MG63 (cell line): ENCODE data around the gene ATP7A. TPM values are rescaled to one million over a fixed set of nuclear protein-coding genes. Genes with fewer than 3 reads are reported as not detected.
"Not testable (repeated sequence)": the region's sequence is repeated elsewhere in the genome, so short reads cannot be mapped to it uniquely, and the experiment has no call there.

Experiments used
- DNase-seq: peaks from one replicate; pipeline ENCODE4 v3.0.0-alpha.2; 2020
- H3K27me3 ChIP-seq: fragments of 250-450 bp; sonication (Bioruptor Pico); 2 replicates; pipeline ENCODE4 v1.5.1; 2020; ENCODE audit warnings: mild to moderate bottlenecking, moderate library complexity
- H3K36me3 ChIP-seq: fragments of 250-450 bp; sonication (Bioruptor Pico); 2 replicates; pipeline ENCODE4 v1.5.1; 2020; ENCODE audit warnings: mild to moderate bottlenecking, moderate library complexity
- H3K4me3 ChIP-seq: fragments of 250-450 bp; sonication (Bioruptor Pico); 2 replicates; pipeline ENCODE4 v1.5.1; 2020; ENCODE audit warnings: mild to moderate bottlenecking, moderate library complexity
- H3K9me3 ChIP-seq: fragments of 250-450 bp; sonication (Bioruptor Pico); 2 replicates; pipeline ENCODE4 v1.5.1; 2020; ENCODE audit warnings: mild to moderate bottlenecking, moderate library complexity
- total RNA-seq: library from RNA; depleted of rRNA; stranded (reverse); fragments of >200 nt; shearing (Covaris generic); gene quantifications from 2 replicates; pipeline ENCODE4 v1.2.3, GENCODE V29; 2014; ENCODE audit warnings: low replicate concordance; rRNA removed

The ATP7A gene
- total RNA-seq, 1 experiment from 2014 or later = 6.4 TPM

DNA sequence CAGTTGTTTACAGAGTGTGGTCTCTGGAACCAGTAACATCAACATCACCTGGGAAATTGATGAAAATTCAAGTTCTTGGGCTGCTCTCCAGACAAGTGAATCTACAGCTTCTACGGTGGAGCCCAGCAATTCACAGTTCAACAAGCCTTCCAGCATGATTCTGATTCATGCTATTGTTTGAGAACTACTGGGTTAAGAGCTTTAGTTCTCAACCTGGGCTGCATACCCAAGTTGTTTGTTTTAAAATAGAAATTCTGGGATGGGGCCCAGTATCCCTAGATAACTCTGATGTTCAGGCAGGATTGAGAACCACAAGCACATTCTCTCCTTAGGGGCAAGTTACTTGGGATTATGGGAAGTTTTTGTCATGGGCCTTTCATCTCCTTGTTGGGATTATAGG lies 155.6 kb downstream of the ATP7A start:
- Histone ChIP-seq H3K9me3 (no peaks in the 10 kb centered on the region), H3K4me3 (no peak overlapping the region), H3K27me3 (no peaks in the 10 kb centered on the region), H3K36me3 (no peaks in the 10 kb centered on the region)
- DNase-seq = peak; percentile 23

DNA sequence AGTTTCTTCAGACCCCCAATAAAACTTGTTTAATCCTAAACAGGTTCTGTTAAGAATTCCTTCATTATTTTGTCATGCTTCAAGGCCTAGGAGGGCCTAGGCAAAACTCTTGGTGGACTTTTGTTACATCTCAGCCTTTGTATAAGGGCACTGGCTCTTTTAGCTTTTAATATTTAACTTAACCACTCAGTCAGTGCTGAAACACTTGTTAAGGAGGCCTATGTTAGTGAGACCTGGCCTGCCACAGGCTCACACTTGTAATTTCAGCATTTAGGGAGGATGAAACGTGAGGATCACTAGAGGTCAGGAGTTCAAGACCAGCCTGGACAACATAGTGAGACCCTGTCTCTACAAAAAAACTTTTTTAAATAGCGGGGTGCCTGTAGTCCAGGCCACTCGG lies 160.8 kb downstream of the ATP7A start:
- no peaks in the 10 kb centered on the region for H3K36me3 ChIP-seq
- H3K27me3 ChIP-seq = no peaks in the 10 kb centered on the region
- no peak overlapping the region for H3K4me3 ChIP-seq
- no peaks in the 10 kb centered on the region for H3K9me3 ChIP-seq
- DNase-seq = no peak

DNA sequence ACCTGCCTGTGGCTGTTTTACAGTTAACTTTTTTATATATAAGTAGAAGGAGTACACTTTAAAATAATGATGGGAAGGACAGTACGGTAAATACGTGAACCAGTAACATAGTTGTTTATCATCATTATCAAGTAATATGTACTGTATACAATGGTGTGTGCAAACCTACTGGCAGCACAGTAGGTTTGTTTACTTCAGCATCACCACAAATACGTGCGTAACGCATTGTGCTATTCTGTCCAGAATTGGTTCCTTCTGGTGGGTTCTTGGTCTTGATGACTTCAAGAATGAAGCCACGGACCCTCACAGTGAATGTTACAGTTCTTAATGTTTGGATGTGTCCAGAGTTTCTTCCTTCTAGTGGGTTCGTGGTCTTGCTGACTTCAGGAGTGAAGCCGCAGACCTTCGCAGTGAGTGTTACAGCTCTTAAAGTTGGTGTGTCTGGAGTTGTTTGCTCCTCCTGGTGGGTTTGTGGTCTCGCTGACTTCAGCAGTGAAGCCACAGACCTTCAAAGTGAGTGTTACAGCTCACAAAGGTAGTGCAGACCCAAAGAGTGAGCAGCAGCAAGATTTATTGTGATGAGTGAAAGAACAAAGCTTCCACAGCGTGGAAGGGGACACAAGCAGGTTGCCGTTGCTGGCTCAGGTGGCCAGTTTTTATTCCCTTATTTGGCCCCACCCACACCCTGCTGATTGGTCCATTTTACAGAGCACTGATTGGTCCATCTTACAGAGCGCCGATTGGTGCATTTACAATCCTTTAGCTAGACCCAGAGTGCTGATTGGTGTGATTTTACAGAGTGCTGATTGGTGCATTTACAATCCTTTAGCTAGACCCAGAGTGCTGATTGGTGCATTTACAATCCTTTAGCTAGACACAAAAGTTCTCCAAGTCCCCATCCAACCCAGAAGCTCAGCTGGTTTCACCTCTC lies 162.9 kb downstream of the ATP7A start:
- not testable (repeated sequence) for H3K36me3 ChIP-seq, H3K27me3 ChIP-seq, H3K9me3 ChIP-seq, H3K4me3 ChIP-seq, DNase-seq

DNA sequence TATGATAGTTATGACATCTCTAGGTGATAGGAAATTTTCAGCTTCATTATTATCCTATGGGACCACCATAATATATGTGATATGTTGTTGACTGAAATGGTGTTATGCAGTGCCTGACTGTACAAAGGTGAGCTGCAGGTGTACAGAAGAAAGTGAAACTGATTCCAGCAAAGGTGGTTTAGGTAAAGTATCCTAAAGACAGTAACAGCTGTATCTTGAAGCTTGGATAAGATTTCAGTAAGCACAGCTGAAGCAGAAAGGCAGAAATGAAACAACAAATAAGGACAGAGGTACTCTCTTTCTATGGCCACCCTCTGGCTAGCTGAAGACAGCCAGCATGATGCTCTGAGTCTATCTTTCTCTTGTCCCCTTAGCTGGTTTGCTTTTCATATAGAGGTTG lies 163.6 kb downstream of the ATP7A start:
- DNase-seq = no peak
- Histone ChIP-seq H3K36me3 (no peaks in the 10 kb centered on the region), H3K9me3 (no peaks in the 10 kb centered on the region), H3K4me3 (no peak overlapping the region), H3K27me3 (no peaks in the 10 kb centered on the region)

DNA sequence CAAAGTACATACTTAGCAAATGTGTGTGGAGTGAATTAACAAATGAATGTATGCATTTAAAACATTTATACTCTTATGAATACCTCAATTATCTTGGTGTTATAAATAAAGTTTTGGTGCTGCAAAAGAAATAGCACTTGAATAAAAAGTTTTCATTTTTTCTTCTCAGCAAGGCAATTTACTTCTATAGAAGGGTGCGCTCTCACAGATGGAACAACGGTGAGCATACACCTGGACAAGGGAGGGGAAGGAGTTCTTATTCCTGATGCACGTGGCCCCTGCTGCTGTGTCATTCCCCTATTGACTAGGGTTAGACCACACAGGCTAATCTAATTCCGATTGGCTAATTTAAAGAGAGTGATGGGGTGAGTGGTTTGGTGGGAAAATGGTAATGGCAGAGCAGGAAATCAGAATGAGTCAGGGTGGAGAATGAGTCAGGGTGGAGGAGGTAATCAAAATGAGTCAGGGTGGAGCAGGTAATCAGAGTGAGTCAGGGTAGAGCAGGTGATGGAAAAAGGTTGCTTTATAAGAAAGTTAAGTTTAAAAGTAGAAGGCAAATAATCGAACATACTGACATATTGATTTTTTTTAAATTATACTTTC lies 165.4 kb downstream of the ATP7A start:
- Histone ChIP-seq H3K36me3 (no peaks in the 10 kb centered on the region), H3K27me3 (no peaks in the 10 kb centered on the region), H3K4me3 (no peak overlapping the region), H3K9me3 (no peaks in the 10 kb centered on the region)
- DNase-seq = no peak

- not testable (repeated sequence) for H3K36me3 ChIP-seq, H3K4me3 ChIP-seq, H3K27me3 ChIP-seq, DNase-seq, H3K9me3 ChIP-seq
Measured at GRCh38 chrX:78081413-78081812, 170.9 kb downstream of the ATP7A start.

GRCh38 chrX:78092296-78092695 lies 181.8 kb downstream of the ATP7A start:
- H3K4me3 ChIP-seq = no peak overlapping the region
- no peaks in the 10 kb centered on the region for H3K27me3 ChIP-seq
- no peaks in the 10 kb centered on the region for H3K36me3 ChIP-seq
- peak; percentile 4 for DNase-seq
- no peaks in the 10 kb centered on the region for H3K9me3 ChIP-seq

DNA sequence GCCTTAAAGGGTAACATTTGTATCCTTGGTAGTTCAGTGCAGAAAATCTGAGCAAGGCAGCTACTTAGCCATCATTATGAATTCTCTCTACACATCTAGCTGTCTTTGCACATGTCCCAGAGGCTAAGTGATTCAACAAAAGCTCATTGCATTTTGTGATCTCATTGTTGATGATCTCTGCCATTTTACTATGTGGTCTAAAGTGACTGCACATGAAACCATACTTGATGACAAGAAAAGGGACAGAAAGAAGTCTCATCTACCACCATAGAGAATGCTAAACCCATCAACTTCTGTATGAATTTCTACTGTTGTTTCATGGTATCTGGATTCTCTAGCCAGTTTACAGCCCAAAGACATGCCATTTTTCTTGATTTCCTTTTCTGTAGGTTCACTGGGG lies 187.6 kb downstream of the ATP7A start:
- Histone ChIP-seq H3K36me3 (no peaks in the 10 kb centered on the region), H3K9me3 (no peaks in the 10 kb centered on the region), H3K4me3 (no peak overlapping the region), H3K27me3 (no peaks in the 10 kb centered on the region)
- DNase-seq = no peak

Other genes with a start within 250 kb of the ATP7A start
- gene ATRX, start 124.5 kb upstream of the ATP7A start, total RNA-seq = 17.1 and 44.3 TPM in 2 replicates
- 72.7 and 103 TPM in 2 replicates for gene MAGT1, start 15.3 kb upstream of the ATP7A start, total RNA-seq
- gene COX7B, start 11.2 kb upstream of the ATP7A start, total RNA-seq = 355 and 444 TPM in 2 replicates
- gene PGAM4, start 58.9 kb downstream of the ATP7A start, total RNA-seq = not detected in 2 replicates
- gene PGK1, start 193.6 kb downstream of the ATP7A start, total RNA-seq = 328 and 387 TPM in 2 replicates
- 31.0 and 34.9 TPM in 2 replicates for gene TAF9B, start 229.0 kb downstream of the ATP7A start, total RNA-seq